ENCODE results near the gene UBE2K.
"Not testable (repeated sequence)": the region's sequence is repeated elsewhere in the genome, so short reads cannot be mapped to it uniquely, and the experiment has no call there.

The UBE2K gene, protein sequence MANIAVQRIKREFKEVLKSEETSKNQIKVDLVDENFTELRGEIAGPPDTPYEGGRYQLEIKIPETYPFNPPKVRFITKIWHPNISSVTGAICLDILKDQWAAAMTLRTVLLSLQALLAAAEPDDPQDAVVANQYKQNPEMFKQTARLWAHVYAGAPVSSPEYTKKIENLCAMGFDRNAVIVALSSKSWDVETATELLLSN

DNA sequence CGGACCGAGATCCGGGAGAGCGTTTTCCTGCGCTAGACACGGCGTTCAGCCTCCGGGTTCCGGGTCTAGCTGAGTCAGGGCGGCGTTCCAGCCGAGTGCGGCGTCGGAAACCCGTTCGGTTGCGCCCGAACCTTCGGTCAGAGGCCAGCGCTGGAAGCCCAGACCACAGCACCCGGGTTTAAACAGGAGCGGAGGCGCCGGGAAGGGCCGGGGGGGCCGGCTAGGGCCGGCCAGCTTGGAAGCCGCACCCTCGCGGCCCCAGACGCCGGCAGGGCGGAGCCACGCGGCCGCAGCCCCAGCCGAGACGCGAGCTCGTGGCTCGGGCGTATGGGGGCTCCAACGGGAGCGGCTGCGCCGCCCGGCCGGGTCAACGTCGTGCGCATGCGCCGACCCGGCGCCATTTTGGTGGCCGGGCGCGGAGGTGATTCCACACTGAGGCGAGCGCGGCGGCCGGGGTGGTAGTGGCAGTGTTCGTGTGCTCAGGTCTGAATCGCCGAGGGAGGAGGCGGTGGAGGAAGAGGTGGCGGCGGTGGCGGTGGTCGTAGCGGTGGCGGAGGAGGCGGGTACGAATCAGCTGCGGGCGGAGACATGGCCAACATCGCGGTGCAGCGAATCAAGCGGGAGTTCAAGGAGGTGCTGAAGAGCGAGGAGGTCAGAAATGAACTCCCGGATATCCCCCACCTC lies at the start of gene UBE2K:
UBE2K (plus strand) TSS at position 397 of the 684 bp plus-strand sequence; CDS start at position 589, 192 bp downstream.
- DNase-seq (ENCODE audit: low read depth): peak; percentile 52

DNA sequence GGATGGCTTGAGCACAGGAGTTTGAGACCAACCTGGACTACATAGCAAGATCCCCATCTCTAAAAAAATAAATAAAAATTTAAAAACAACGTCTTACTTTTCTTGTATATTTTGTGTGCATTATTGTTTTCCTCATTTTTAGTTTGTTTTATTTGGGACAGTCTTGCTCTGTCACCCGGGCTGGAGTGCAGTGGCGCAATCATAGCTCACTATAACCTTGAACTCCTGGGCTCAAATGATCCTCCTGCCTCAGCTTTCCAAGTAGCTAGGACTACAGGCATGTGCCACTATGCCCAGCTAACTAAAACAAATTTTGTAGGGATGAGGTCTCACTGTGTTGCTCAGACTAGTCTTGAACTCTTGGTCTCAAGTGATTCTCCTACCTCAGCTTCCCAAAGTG lies 49.7 kb upstream of the UBE2K start:
- no peak for DNase-seq (ENCODE audit: low read depth)

DNA sequence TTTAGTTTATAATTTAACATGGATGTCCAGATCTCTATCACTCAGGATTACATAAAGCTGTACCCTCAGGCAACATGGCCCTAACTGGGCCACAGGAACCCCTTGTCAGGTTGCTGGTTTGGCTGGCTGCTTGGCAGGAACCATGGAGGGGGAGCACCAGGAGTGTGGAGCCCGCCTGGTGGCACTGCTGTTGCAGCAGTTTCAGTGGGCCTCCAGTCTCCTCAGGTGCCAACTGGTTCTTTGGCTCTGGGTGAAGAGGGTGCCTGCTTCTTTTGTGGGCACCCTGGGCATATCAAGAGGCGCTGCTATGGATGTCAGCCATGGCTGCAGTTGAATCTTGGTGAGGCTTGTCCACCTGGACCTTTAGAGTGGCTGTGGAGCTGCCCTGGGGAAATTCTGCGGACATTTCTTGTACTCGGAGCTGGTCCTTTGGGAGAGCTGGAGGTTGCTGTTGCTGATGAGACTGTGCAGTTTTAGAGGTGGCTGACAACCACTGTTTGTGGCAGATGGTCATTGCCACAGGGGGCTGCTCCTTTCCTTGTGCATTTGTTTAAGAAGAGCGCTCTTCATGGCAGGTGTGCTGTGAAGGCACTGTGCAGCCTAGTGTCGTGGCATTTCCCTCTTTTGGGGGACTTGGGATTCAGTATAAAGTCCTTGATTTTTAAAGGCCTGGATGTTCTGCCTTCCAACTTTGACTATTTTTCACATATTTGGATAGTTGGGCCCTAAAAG lies 48.9 kb upstream of the UBE2K start:
- DNase-seq (ENCODE audit: low read depth): no peak

DNA sequence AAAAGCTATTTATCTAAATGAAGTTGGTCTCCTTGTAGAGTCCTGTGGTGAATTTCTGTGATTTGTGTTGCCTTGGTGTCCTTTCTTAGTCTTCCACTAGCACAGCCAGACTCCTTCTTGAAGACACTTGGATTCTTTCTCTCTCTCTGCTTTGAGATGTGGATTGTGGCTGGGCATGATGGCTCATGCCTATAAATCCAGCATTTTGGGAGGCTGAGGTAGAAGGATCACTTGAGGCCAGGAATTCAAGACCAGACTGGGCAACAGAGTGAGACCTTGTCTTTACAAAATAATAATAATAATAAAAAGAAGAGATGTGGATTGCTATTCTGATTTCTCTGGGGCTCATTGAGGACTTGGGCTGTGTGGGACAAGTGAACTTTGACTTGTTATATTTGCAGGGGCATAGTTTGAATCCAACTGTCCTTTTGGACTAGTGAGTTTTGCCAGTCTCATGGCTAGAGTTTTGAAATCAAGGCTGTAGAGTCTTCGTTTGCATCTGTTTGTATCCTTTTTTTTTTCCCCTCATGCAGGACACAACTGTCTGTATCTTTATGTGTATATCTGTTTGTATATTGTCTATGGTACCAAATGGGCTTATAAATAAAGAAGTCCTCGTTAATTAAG lies 48.2 kb upstream of the UBE2K start:
- no peak for DNase-seq (ENCODE audit: low read depth)

DNA sequence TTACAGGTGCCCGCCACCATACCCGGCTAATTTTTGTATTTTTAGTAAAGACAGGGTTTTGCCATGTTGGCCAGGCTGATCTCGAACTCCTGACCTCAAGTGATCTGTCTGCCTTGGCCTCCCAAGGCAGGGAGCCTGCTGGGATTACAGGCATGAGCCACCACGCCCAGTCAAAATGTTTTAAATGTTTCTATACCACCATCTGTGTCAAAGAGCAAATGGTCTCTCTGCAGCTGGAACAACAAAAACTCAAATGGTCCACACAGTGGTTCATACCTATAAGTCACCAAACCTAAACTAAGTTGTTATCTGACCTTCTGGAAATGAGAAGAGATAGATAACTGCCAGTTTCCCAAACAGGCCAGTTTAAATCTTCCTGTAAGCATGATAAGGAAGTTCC lies 46.4 kb upstream of the UBE2K start:
- DNase-seq (ENCODE audit: low read depth): not testable (repeated sequence)

DNA sequence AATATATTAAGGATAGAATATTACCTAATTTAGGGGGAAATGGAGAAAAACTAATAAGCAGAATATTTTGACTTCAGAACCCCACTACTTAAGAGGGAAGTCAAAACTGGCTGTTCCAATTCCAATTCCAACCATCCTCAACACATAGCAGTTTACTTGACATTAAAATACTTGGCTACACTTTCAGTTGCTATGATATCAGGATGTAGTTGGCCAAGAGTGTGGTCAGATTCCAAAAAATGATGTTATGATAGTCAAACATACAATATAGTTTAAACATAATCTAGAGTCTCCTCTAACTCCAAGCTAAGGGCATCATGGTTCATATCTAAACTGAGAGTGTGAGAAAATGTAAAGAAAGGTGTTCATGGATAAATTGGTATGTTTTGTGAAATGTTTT lies 42.7 kb upstream of the UBE2K start:
- no peak for DNase-seq (ENCODE audit: low read depth)

DNA sequence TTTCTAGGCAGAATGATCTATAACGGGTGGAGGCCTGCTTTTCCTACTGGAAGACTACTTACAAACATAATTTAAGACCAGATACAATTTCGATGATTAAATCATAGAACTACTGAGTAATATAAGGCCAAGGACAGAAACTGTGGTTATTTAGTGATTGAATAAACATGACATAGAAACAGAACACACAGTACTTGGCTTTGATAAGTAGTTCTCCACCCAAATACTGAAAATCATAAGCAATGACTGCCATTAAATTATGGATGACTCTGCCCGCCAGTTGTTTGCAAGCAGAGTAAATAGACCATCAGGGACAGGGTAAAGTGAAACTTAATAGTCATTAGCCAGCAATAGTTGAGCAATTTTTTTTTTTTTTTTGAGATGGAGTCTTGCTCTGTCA lies 42.1 kb upstream of the UBE2K start:
- no peak for DNase-seq (ENCODE audit: low read depth)

DNA sequence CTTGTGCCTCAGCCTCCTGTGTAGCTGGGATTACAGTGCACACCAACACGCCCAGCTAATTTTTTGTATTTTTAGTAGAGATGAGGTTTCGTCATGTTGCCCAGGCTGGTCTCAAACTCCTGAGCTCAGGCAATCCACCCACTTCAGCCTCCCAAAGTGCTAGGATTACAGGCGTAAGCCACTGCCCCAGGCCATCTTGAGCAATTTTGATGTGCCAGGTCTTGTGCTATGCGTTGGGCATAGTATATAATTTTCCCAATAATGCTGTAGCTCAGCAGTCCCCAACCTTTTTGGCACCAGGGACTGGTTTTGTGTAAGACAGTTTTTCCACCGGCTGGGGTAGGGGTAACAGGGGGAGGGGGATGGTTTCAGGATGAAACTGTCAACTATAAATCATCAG lies 41.3 kb upstream of the UBE2K start:
- not testable (repeated sequence) for DNase-seq (ENCODE audit: low read depth)

DNA sequence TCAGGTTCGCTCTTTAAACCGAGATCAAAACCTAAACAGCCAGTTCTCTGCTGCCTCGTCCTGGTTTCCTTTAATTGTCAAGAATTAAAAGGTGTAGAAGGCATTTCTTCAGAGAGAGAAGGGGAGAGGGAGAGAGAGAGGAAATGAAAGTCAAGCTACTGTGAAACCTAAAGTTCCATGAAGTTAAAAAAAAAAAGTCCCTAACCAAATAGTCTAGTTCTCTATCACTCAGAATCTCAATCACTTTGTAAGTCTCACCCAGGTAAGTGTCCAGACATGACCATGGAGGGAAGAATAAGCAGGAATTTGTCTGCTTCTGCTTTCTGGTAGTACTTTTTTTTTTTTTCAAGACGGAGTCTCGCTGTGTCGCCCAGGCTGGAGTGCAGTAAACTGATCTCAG lies 40.5 kb upstream of the UBE2K start:
- DNase-seq (ENCODE audit: low read depth): no peak

DNA sequence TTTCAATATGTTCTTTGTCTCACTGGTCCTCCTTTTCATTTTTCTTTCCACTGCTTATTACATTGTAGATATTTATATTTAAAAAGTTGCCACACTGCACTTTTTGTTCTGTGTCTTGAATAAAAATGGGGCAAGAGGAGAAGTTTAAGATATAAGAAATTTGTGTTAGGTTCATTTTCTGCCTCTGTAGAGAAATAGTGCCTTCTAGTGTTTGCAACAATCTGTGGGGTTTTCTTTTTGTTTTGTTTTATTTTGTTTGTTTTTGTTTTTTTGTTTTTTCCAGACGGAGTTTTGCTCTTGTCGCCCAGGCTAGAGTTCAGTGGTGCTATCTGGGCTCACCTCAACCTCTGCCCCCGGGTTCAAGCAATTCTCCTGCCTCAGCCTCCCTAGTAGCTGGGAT lies 39.2 kb upstream of the UBE2K start:
- DNase-seq (ENCODE audit: low read depth): no peak

DNA sequence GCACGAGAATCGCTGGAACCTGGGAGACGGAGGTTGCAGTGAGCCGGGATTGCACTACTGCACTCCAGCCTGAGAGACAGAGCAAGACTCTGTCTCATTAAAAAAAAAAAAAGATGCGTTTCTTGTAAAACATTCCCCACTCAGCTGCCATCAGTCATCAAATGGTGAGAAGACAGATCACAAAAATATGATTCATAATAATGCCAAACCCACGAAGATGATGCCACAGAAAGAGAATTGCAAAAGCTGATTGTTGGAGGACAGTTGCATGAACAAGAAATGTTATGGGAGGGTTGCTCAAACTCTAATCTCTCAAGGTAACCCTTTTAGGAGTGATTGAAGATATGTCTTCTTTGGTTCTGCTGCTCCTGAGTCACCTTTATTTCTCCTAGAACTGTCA lies 37.9 kb upstream of the UBE2K start:
- DNase-seq (ENCODE audit: low read depth): no peak

DNA sequence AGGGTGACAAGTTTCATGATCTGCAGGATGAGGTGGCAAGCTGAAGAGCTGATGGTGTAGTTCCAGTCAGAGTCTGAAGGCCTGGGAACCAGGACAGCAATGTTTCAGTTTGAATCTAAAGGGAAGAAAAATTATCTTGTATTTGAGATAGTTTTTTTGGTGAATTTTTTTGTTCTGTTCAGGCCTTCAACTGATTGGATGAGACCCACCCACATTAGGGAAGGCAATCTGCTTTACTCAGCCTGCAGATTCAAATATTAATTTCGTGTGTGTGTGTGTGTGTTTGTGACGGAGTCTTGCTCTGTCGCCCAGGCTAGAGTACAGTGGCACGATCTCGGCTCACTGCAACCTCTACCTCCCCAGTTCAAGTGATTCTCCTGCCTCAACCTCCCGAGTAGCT lies 37.2 kb upstream of the UBE2K start:
- DNase-seq (ENCODE audit: low read depth): no peak

DNA sequence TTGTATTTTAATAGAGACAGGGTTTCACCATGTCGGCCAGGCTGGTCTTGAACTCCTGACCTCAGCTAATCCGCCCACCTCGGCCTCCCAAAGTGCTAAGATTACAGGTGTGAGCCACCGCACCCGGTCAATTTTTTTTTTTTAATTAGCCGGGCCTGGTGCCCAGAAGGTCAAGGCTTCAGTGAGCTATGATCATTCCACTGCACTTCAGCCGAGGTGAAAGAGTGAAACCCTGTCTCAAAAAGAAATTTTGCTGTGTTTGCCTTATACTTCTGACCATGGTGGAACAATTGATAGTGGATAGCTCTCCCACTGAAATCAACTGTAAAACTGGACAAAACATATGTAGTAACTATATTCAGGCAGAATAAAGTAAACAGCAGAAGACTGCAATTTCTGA lies 35.3 kb upstream of the UBE2K start:
- DNase-seq (ENCODE audit: low read depth): no peak

DNA sequence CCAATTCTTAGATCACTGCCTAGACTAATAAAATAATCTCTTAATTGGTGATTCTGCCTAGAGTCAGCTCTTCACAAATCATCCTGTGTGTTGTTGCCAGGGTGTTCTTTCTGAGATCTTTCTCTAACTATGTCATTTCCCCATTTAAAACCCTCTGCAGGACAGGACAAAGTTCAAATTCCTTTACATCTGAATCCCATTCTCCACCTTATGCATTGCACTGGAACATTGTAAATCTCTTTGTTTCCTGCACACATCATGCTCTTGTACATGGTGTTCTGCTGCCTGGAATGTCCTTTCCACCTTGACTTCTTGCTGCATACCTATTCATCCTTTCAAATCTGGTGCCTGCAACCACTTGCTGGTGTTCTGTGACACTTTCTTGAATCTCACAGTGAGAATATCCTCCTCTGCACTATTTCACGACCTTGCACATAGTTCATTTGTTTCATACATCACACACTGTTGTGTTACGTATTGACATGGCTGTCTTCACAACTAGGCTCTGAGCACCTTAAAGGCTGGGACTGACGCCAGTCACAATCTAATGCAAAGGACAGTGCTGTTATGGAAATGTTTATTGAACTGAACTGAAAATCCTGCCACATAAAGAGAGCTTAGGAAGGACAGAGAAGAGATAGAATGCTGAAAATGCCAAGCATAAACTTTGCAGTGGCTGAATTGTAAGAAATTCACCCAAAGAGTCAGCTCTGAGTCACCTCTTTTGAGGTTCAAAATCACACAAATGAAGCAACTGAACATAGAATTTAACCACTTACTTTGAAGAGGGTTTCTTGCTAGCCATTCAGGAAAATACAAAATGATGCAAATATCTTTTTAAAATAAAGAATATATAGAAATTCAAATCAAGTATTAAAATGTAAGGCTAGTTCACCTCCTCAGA lies 32.9 kb upstream of the UBE2K start:
- no peak for DNase-seq (ENCODE audit: low read depth)

DNA sequence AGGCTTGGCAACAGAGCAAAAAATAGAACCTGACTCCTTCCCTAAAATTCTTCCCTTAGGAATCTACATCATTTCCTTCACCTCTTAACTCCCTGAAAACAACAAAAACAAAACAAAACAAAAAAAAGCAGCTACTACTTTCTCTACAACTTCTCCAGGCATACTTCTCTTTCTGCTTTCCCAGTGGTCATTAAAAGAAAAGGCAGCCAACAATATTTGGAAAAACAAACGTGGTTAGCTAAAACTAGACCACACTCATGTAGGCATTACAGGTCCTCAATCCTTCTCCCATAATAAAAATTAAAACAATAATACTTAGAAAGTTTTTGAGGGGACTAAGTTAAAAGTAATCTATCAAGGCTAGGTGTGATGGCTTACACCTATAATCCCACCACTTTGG lies 30.2 kb upstream of the UBE2K start:
- no peak for DNase-seq (ENCODE audit: low read depth)

DNA sequence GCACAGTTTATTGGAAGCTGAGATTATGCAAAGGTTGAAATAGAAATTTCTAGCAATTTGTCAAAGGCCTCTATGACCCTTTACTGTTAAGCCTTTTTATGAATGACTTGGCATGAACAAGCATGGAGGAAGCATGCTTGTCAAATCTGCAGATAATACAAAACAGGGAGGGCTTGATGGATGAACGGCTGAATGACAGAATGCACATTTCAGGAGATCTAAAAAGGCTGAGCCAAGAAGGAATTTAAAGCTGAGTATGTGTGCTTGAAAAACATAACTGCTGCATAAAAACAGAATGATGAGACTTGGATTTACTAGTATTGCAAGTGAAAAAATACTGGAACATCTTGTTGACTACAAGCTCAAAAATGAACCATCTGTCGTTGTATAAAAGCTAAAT lies 29.0 kb upstream of the UBE2K start:
- no peak for DNase-seq (ENCODE audit: low read depth)

DNA sequence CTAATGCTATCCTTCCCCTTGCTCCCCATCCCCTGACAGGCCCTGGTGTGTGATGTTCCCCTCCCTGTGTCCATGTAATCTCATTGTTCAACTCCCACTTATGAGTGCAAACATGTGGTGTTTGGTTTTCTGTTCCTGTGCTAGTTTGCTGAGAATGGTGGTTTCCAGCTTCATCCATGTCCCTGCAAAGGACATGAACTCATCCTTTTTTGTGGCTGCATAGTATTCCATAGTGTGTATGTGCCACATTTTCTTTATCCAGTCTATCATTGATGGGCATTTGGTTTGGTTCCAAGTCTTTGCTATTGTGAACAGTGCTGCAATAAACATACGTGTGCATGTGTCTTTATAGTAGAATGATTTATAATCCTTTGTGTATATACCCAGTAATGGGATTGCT lies 27.6 kb upstream of the UBE2K start:
- not testable (repeated sequence) for DNase-seq (ENCODE audit: low read depth)

DNA sequence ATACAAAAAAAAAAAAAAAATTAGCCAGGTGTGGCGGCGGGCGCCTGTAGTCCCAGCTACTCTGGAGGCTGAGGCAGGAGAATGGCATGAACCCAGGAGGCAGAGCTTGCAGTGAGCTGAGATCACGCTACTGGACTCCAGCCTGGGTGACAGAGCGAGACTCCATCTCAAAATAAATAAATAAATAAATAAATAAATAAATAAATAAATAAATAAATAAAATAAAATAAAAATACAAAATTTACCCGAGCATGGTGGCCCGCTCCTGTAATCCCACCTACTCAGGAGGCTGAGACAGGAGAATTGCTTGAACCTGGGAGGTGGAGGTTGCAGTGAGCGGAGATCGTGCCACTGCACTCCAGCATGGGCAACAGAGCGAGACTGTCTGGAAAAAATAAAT lies 22.3 kb upstream of the UBE2K start:
- DNase-seq (ENCODE audit: low read depth): not testable (repeated sequence)

DNA sequence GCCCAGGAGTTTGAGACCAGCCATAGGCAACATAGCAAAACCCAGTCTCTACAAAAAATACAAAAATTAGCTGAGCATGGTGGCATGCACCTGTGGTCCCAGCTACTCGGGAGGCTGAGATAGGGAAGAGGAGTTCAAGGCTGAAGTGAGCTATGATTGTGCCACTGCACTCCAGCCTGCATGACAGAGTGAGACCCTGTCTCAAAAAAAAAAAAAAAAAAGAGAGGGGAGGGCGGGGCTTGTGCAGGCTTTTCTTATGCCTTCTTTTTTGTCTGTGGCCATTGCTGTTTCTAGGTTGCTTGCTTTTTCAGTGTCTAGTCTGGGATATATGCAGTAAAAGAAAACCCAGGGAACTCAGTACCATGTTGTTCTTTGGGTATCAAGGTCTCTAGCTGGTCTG lies 16.9 kb upstream of the UBE2K start:
- DNase-seq (ENCODE audit: low read depth): not testable (repeated sequence)

DNA sequence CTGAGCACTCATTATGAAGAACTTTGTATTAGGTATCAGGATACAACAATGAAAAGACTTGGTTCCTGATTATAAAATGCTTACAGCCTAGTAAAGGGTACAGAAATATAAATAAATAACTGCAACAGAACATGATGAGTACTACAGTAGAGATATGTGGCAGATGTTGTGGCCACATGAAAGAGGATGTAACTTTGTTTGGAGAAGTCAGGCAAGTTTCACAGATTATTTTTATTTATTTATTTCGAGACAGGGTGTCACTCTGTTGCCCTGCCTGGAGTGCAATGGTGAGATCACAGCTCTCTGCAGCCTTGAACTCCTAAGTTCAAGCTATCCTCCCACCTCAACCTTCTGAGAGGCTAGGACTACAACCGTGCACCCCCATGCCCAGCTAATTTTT lies 15.8 kb upstream of the UBE2K start:
- no peak for DNase-seq (ENCODE audit: low read depth)

DNA sequence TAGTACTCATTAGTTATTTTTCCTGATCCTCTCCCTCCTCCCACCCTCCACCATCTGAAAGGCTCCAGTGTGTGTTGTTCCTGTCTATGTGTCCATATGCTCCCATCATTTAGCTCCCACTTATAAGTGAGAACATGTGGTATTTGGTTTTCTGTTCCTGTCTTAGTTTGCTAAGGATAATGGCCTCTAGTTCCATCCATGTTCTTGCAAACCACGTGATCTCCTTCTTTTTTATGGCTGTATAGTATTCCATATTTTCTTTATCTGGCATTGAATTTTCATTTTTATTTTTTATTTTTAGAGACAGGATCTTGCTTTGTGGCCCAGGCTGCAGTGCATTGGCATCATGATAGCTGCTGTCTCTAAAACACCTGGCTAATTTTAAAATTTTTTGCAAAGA lies 11.9 kb upstream of the UBE2K start:
- no peak for DNase-seq (ENCODE audit: low read depth)

DNA sequence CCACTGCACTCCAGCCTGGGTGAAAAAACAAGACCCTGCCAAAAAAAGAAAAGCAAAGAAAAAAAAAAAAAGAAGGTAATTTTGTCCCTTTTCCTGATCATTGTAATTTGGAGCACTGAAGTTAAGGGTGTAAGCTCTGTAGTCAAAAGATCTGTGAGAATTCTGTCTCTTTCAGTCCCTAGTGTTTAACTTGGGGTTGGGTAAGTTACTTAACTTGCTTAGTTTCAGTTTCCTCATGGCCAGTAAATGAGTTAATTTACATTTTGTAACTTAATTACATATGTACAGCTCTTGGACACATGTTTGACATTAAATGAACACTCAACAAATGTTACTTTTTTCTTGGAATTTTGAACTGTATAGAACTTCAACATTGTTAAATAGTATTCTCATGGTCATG lies 10.9 kb upstream of the UBE2K start:
- DNase-seq (ENCODE audit: low read depth): no peak
